ENCODE data around the gene ZNF511. TPM values are rescaled to one million over a fixed set of nuclear protein-coding genes. Genes with fewer than 3 reads are reported as not detected.
A peak's percentile ranks its signal among the peaks of the same experiment; 100 is the strongest.

ZNF511 gene
- total RNA-seq, 1 donor, result 24.6 TPM

DNA sequence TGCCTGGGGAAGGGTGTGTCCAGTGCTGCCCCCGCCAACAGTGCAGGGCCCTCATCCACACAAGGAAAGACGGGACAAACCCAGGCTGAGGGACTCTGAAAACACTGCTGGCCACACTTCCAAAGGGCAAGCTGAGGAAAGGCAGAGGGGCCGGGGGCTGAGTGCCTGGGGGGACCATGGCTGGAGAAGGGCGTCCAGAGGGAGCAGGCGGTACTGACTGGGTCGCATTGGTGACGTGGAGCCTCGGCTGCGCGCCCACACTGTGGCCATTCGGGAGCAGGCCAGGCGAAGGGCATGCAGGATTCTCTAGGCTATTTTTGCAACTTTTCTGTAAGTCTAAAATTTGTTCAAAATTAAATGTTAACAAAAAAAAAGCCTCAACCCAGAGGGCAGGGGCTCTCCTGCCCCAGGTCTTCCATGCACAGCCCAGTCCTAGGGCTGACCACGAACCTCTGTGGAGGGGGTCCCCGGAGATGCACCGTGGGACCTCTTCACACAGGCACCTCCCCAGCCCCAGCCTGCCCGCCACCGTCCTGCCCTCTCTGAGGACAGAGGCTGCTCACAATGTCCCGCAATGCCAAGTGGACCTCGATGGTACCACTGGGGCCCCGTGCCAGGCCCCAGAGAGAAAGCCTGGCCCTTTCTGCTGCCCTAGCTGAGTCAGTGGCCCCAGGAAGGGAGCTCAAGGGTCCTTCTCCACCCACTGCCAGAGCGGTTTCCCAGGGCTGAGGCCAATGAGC lies 42.5 kb upstream of the ZNF511 start:
- Histone ChIP-seq H4K20me1 (ENCODE audit: insufficient read depth, low read length) (peaks cover 3% of the 10 kb centered on the region), H3K79me2 (ENCODE audit: insufficient read depth, low read length) (no peaks in the 10 kb centered on the region), H3K4me3 (ENCODE audit: insufficient read depth, low read length) (no peak overlapping the region), H3K27ac (ENCODE audit: low read depth, low read length) (no peak overlapping the region), H3K27me3 (ENCODE audit: insufficient read depth, low read length) (peaks cover 7% of the 10 kb centered on the region), H2AFZ (ENCODE audit: low read length) (no peak overlapping the region), H3K4me1 (ENCODE audit: insufficient read depth, low read length) (peaks cover 2% of the 10 kb centered on the region), H3K36me3 (ENCODE audit: insufficient read depth, low read length) (no peaks in the 10 kb centered on the region), H3K9me3 (ENCODE audit: low read depth, low read length) (no peaks in the 10 kb centered on the region), H3K4me2 (ENCODE audit: insufficient read depth, low read length) (no peak overlapping the region)
- DNase-seq (ENCODE audit: insufficient read length, low spot score, missing footprints), result no peak
- TF ChIP-seq, protein P1, sequence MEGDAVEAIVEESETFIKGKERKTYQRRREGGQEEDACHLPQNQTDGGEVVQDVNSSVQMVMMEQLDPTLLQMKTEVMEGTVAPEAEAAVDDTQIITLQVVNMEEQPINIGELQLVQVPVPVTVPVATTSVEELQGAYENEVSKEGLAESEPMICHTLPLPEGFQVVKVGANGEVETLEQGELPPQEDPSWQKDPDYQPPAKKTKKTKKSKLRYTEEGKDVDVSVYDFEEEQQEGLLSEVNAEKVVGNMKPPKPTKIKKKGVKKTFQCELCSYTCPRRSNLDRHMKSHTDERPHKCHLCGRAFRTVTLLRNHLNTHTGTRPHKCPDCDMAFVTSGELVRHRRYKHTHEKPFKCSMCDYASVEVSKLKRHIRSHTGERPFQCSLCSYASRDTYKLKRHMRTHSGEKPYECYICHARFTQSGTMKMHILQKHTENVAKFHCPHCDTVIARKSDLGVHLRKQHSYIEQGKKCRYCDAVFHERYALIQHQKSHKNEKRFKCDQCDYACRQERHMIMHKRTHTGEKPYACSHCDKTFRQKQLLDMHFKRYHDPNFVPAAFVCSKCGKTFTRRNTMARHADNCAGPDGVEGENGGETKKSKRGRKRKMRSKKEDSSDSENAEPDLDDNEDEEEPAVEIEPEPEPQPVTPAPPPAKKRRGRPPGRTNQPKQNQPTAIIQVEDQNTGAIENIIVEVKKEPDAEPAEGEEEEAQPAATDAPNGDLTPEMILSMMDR (IDR thresholded peaks at IDR 0.05; ENCODE audit: extremely low read depth, low read depth, low read length), result no peak

DNA sequence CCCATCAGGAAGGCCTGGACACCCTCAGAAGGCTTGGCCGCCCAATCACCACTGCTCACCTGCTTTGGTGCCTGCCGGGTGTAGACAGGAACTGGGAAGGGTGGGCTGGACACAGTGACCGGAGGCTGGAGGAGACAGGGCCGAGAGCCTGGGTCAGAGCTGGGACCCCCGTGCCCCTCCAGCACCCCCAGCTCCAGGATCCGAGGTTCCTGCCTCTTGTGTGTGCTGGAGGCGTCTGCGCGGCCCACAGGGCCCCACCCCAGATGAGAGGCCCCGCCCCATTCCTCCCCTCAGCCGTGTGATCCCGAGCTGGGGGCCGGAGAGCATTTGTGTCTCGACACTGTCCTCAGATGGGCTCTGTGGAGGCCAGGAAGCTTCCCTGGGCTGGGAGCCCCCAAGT lies 41.4 kb upstream of the ZNF511 start:
- H3K27me3 ChIP-seq (ENCODE audit: insufficient read depth, low read length), result peaks cover 7% of the 10 kb centered on the region
- no peak overlapping the region for H2AFZ ChIP-seq (ENCODE audit: low read length)
- H3K79me2 ChIP-seq (ENCODE audit: insufficient read depth, low read length), result no peaks in the 10 kb centered on the region
- no peaks in the 10 kb centered on the region for H3K9me3 ChIP-seq (ENCODE audit: low read depth, low read length)
- H3K4me3 ChIP-seq (ENCODE audit: insufficient read depth, low read length), result no peak overlapping the region
- no peaks in the 10 kb centered on the region for H3K4me1 ChIP-seq (ENCODE audit: insufficient read depth, low read length)
- TF ChIP-seq, protein P1 (IDR thresholded peaks at IDR 0.05; ENCODE audit: extremely low read depth, low read depth, low read length), result no peak
- H4K20me1 ChIP-seq (ENCODE audit: insufficient read depth, low read length), result peaks cover 3% of the 10 kb centered on the region
- H3K27ac ChIP-seq (ENCODE audit: low read depth, low read length), result no peak overlapping the region
- no peaks in the 10 kb centered on the region for H3K36me3 ChIP-seq (ENCODE audit: insufficient read depth, low read length)
- peak; percentile 89 for DNase-seq (ENCODE audit: insufficient read length, low spot score, missing footprints)
- H3K4me2 ChIP-seq (ENCODE audit: insufficient read depth, low read length), result no peak overlapping the region

GRCh38 chr10:133267829-133268228 lies 40.9 kb upstream of the ZNF511 start:
- no peak for DNase-seq (ENCODE audit: insufficient read length, low spot score, missing footprints)
- no peak overlapping the region for H2AFZ ChIP-seq (ENCODE audit: low read length)
- no peaks in the 10 kb centered on the region for H3K4me1 ChIP-seq (ENCODE audit: insufficient read depth, low read length)
- no peaks in the 10 kb centered on the region for H3K79me2 ChIP-seq (ENCODE audit: insufficient read depth, low read length)
- no peak overlapping the region for H3K4me3 ChIP-seq (ENCODE audit: insufficient read depth, low read length)
- H4K20me1 ChIP-seq (ENCODE audit: insufficient read depth, low read length), result no peaks in the 10 kb centered on the region
- no peak overlapping the region for H3K4me2 ChIP-seq (ENCODE audit: insufficient read depth, low read length)
- no peaks in the 10 kb centered on the region for H3K36me3 ChIP-seq (ENCODE audit: insufficient read depth, low read length)
- no peak overlapping the region for H3K27ac ChIP-seq (ENCODE audit: low read depth, low read length)
- TF ChIP-seq, protein P1 (IDR thresholded peaks at IDR 0.05; ENCODE audit: extremely low read depth, low read depth, low read length), result no peak
- H3K27me3 ChIP-seq (ENCODE audit: insufficient read depth, low read length), result peaks cover 4% of the 10 kb centered on the region
- H3K9me3 ChIP-seq (ENCODE audit: low read depth, low read length), result no peaks in the 10 kb centered on the region

DNA sequence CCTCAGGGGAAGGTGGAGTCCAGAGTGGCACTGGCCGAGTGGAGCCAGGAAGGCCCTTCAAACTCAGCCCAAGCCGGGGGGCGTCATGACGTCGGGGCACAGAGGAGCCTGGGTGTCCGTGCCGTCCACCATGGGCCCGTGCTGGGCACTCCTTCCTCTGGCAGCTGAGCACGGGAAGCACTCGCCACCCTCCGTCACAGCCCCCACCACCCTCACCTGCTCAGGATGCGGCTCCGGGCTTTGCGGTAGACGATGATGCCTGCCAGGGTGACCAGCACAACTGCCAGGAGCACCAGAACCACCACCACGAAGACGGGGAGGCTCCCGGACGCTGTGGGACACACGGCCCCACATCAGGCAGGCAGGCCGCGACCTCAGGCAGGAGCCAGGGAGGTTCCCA lies 40.2 kb upstream of the ZNF511 start:
- H3K4me1 ChIP-seq (ENCODE audit: insufficient read depth, low read length), result no peaks in the 10 kb centered on the region
- no peaks in the 10 kb centered on the region for H3K27me3 ChIP-seq (ENCODE audit: insufficient read depth, low read length)
- peak; percentile 89 for DNase-seq (ENCODE audit: insufficient read length, low spot score, missing footprints)
- H3K9me3 ChIP-seq (ENCODE audit: low read depth, low read length), result no peaks in the 10 kb centered on the region
- no peaks in the 10 kb centered on the region for H4K20me1 ChIP-seq (ENCODE audit: insufficient read depth, low read length)
- no peak overlapping the region for H3K27ac ChIP-seq (ENCODE audit: low read depth, low read length)
- H3K79me2 ChIP-seq (ENCODE audit: insufficient read depth, low read length), result no peaks in the 10 kb centered on the region
- H3K4me3 ChIP-seq (ENCODE audit: insufficient read depth, low read length), result no peak overlapping the region
- TF ChIP-seq, protein P1 (IDR thresholded peaks at IDR 0.05; ENCODE audit: extremely low read depth, low read depth, low read length), result no peak
- H3K4me2 ChIP-seq (ENCODE audit: insufficient read depth, low read length), result no peak overlapping the region
- H3K36me3 ChIP-seq (ENCODE audit: insufficient read depth, low read length), result no peaks in the 10 kb centered on the region
- H2AFZ ChIP-seq (ENCODE audit: low read length), result no peak overlapping the region

Data from osteoblast (primary cell).